NCI-H446 (cell line): ENCODE results near the gene DCAF5.
A peak's percentile ranks its signal among the peaks of the same experiment; 100 is the strongest.
"Not testable (repeated sequence)": the region's sequence is repeated elsewhere in the genome, so short reads cannot be mapped to it uniquely, and the experiment has no call there.

ENCODE experiments used
- DNase-seq, 2 experiments: peaks; one replicate each; lab custom pipeline; 2025; lab: John Stamatoyannopoulos, UW

The DCAF5 gene

GRCh38 chr14:69043596-69044260, 109.2 kb downstream of the DCAF5 start:
- DNase-seq: peak in 1 of 2 experiments; percentile 55

- DNase-seq: no peak
Measured at GRCh38 chr14:69042787-69043444, 110.0 kb downstream of the DCAF5 start.

- DNase-seq: no peak
Measured at GRCh38 chr14:69042299-69042698, 110.6 kb downstream of the DCAF5 start.

DNA sequence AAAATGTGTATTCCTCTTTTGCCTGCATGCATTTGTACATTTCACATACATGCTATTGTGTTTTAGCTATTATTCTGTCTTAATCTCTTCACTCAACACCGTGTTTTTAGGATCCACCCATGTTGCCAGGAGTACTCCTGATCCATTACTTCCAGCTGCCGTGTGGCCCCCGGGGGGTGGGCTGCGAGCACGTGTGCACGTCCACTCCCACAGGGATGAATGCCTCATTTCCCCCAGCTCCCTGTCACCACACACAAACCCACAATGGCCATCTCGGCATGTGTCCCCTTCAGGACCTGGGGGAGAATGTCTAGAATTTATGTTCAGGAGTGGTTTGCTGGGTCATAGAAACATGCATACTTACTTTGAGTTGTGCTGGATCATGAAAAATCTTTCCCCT, 111.1 kb downstream of the DCAF5 start:
- DNase-seq: no peak

DNA sequence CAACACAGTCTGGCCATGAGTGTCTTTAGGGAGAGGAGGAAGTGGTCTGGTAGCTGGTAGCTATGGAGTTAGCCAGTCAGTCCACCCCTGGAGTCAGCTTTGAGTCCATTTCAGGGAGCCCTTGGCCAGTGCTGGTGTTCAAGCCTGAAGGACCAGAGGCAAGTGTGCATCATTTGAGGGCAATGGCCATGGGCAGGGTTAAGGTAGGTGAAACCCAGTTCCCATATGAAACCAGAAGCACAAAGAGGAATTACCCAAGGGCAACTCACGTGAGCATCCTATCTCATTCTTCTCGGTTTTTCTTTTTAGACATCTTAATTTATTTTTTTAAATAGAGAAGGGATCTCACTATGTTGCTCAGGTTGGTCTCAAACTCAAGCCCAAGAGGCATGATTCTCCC, 112.6 kb downstream of the DCAF5 start:
- no peak for DNase-seq

GRCh38 chr14:69039288-69039628, 113.7 kb downstream of the DCAF5 start:
- no peak for DNase-seq

- DNase-seq: peak in 1 of 2 experiments; percentile 37
Measured at GRCh38 chr14:69038455-69039287, 114.2 kb downstream of the DCAF5 start.

- DNase-seq: no peak
Measured at GRCh38 chr14:69037790-69038454, 115.0 kb downstream of the DCAF5 start.

DNA sequence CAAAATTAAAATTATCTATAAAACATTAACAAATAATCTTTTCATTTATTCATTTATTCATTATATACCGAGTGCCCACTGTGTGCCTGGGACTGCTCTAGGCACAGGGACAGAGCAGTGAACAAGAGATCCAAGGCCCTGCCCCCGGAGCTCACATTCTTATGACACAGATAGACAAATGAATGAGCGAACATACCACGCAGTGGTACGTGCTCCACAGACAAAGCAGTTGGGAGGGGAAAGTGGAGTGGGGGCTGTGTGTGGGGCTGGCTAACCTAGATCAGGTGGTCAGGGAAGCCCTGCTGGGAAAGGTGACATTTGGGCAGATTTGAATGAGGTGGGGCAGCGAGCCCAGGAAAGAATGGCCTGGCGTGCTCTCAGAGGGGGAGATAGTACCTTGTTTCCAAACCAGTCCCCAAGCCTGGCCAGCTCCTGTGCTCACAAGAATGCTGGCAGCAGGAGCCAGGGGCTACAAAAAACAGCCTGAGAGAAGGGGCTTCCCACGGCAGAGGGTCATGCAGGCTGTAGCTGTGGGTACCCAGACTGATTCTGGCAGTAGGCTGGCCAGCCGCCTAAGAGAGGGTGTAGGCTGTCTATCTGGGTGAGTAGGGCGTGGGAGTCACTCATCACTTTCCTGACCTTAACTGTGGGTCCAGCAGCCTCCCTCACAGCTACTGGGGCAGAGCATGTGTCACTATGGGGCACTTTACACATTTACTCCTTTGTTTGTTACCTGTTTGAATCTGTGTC, 116.0 kb downstream of the DCAF5 start:
- no peak for DNase-seq

- no peak for DNase-seq
Measured at GRCh38 chr14:69034612-69035262, 118.2 kb downstream of the DCAF5 start.

GRCh38 chr14:69027242-69027913, 125.5 kb downstream of the DCAF5 start:
- no peak for DNase-seq

DNA sequence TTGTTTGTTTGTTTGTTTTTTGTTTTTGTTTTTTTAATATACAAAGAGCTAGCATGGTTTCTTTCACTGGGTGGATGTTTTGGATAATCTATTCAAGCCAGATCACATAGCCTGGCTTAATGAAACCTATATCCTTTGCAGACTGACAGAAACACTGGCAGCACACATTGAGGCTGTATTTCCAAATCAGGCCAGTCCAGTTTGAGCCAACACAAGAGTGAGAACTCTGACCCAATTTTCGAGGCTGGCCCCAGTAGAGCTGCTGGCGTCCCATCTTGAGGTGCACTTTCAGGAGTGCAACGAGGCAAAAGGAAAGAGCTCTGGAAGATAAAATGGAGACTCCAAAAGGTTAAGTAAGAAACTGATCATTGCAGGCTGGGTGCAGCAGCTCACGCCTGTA, 129.9 kb downstream of the DCAF5 start:
- no peak for DNase-seq

DNA sequence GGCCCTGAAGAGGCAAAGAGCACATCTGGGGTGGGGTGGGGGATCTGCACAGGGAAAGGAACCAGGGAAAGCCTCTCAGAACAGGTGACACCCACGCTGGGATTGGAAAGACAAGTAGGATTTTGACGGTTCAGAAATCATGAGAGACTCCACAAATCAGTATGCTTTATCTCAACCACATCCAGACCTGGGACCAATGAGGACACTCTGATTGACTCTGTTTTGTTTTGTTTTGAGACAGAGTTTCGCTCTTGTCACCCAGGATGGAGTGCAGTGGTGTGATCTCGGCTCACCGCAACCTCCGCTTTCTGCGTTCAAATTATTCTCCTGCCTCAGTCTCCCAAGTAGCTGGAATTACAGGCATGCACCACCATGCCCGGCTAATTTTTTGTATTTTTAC, 130.8 kb downstream of the DCAF5 start:
- not testable (repeated sequence) for DNase-seq

- no peak for DNase-seq
Measured at GRCh38 chr14:69017706-69018105, 135.2 kb downstream of the DCAF5 start.

DNA sequence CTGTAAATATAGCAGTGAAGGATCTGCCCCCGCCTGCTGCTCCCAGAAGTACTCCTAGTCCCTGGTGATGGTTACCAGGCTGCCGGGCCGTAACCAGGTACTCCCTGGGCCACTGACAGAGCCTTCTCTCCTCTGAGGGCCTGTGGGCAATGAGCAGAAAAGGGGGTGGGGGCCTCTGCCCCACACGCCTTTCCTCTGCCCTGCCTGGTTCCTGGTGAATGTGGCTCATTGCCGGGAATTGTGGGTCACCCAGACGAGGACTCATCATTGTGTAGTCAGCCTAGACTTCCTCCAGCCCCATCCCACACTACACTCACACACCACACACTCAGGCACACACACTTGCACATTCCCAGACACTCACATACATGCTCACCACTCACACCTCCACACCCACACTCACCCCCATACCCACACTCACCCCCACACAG, 138.1 kb downstream of the DCAF5 start:
- DNase-seq: no peak

DNA sequence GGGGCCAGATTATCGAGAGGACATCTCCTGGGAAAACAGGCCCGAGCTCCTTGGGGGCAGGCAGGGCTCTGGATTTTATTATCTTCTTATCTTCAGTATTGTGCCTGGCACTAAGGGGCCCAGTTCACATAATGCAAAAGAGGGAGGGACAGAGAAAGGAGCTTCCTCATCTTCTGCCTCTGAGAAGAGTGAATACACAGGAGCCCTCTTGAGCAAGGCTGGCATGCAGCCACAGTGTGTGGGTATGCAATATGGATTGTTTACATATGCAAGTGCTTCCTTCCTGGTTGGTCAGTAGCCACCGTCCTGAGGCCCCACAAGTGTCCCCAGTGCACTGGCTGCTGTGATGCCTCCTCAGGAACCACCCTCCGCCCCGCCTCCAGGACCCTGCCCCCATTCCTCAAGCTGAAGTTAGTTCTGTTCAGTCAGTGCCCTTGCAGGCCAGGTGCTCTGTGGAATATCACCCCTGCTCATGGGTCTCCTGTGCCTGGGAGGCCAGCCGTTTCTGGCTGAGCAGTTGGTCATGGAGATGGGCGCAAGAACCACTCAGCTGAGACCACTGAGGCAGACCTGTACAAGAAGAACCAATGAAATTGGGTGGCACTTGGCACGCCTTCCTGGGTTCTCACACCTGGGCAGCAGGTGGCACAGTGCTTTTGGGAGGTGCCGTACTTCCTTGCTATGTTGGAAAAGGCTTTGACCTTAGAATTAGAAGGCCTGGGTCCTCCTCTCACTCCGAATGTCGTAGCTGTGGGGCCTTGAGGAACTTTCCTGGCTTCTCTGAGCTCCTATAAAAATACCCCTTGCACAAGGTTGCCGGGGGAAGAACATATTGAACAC, 138.8 kb downstream of the DCAF5 start:
- no peak for DNase-seq

- DNase-seq: no peak
Measured at GRCh38 chr14:69012256-69012953, 140.5 kb downstream of the DCAF5 start.

- no peak for DNase-seq
Measured at GRCh38 chr14:69010648-69011047, 142.3 kb downstream of the DCAF5 start.

- peak; percentile 64 to 70 for DNase-seq
Measured at GRCh38 chr14:69008421-69008884, 144.5 kb downstream of the DCAF5 start.
